Upper lobe of left lung (tissue), 4 donors: ENCODE results near the gene FGF1.

Experiments used
- EP300 ChIP-seq, 4 donors: sonication (generic); formaldehyde crosslinking; IDR thresholded peaks; one replicate each; pipeline ENCODE4 v1.5.1; 2017; ENCODE audit warnings: antibody characterized with exemption in 4 of 4, control low read depth in 2 of 4
- POLR2A ChIP-seq, 4 donors: fragments of 450-650 bp; IDR thresholded peaks; one replicate each; pipeline ENCODE4 v1.5.1; 2016 to 2017; ENCODE audit warnings: antibody characterized with exemption in 4 of 4, mild to moderate bottlenecking in 2 of 4
- POLR2AphosphoS5 ChIP-seq, 2 donors: sonication (generic); formaldehyde crosslinking; IDR thresholded peaks; one replicate each; pipeline ENCODE4 v1.5.1; 2017; ENCODE audit warnings: antibody characterized with exemption in 2 of 2
- TF ChIP-seq, protein P1 (sequence below), 6 experiments: fragments of 450-650 bp in 4 of 6; fragments of 200-600 bp in 2 of 6; sonication (generic) in 2 of 6; IDR thresholded peaks; one replicate each; pipeline ENCODE4 v1.5.1; 2016 to 2019; ENCODE audit warnings: antibody characterized with exemption in 6 of 6

DNA sequence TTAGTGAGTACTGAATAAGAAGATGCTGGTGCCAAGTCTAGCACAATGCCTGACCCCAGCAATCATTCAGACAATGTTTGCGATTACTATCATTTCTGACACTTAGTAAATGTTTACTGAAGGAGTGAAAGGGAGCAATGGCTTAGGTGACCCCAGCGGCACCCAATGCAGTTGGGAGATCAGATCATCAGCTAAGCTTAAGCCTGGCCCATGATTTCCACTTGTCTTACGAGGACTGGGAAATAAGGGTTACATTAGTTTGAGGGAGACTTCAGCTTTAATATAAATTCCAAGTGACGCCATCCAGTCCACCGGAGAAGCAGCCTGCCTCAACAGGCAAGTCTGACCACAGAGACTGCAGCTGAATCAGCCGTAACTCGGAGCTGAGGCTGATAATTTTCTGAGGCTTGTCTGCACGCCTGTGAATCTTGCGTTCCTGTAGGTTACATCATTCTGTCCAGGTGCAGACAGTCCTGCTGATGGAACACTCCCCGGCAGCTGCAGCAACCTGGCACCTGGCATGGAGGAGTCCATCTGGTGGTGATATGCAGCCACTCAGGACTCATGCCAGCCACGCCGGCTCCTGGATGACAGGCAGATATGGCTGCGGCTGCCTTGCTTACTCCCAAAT, 34.9 kb upstream of the FGF1 start:
- TF ChIP-seq, protein P1, sequence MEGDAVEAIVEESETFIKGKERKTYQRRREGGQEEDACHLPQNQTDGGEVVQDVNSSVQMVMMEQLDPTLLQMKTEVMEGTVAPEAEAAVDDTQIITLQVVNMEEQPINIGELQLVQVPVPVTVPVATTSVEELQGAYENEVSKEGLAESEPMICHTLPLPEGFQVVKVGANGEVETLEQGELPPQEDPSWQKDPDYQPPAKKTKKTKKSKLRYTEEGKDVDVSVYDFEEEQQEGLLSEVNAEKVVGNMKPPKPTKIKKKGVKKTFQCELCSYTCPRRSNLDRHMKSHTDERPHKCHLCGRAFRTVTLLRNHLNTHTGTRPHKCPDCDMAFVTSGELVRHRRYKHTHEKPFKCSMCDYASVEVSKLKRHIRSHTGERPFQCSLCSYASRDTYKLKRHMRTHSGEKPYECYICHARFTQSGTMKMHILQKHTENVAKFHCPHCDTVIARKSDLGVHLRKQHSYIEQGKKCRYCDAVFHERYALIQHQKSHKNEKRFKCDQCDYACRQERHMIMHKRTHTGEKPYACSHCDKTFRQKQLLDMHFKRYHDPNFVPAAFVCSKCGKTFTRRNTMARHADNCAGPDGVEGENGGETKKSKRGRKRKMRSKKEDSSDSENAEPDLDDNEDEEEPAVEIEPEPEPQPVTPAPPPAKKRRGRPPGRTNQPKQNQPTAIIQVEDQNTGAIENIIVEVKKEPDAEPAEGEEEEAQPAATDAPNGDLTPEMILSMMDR (IDR thresholded peaks at IDR 0.05), result no peak
- TF ChIP-seq POLR2A (IDR thresholded peaks at IDR 0.05) (no peak), EP300 (IDR thresholded peaks at IDR 0.05) (no peak), POLR2AphosphoS5 (IDR thresholded peaks at IDR 0.05) (no peak)
